A549 (cell line): Measurements from ENCODE around the gene OBSCN.

Source experiments
- EP300 ChIP-seq, 2 experiments: fragments of >200 bp; sonication (Bioruptor Twin); formaldehyde crosslinking; IDR thresholded peaks; 2 replicates in 1 of 2; 3 replicates in 1 of 2; pipeline ENCODE4 v1.6.1; 2016 to 2017
- FOXS1 ChIP-seq: fragments of 250-450 bp; sonication (Bioruptor Pico); IDR thresholded peaks from 2 replicates; pipeline ENCODE4 v1.5.0; 2020; ENCODE audit warnings: mild to moderate bottlenecking, moderate library complexity
- JUN ChIP-seq, 2 experiments: fragments of >200 bp; sonication (Bioruptor Twin); formaldehyde crosslinking; IDR thresholded peaks; 2 replicates in 1 of 2; 3 replicates in 1 of 2; pipeline ENCODE4 v1.6.1; 2016 to 2017
- MYC ChIP-seq: IDR thresholded peaks from 2 replicates; pipeline ENCODE4 v1.6.1; 2012; ENCODE audit warnings: mild to moderate bottlenecking, inconsistent platforms, low read length, improper control_type of control experiment, borderline replicate concordance
- POLR2AphosphoS2 ChIP-seq: conservative IDR thresholded peaks from 2 replicates; pipeline ENCODE4 v1.6.1; 2012; ENCODE audit warnings: low read length, improper control_type of control experiment, inconsistent platforms
- RNF2 ChIP-seq: fragments of 200-600 bp; sonication (generic); IDR thresholded peaks from 2 replicates; pipeline ENCODE4 v1.6.1; 2016; ENCODE audit warnings: low read depth, mild to moderate bottlenecking, antibody characterized with exemption, moderate library complexity, borderline replicate concordance
- SMC3 ChIP-seq: fragments of >200 bp; sonication (Bioruptor Twin); formaldehyde crosslinking; IDR thresholded peaks from 3 replicates; pipeline ENCODE4 v1.6.1; 2018; ENCODE audit warnings: inconsistent platforms
- SREBF2 ChIP-seq: fragments of 450-650 bp; IDR thresholded peaks from 2 replicates; pipeline ENCODE4 v1.6.1; 2014; ENCODE audit warnings: mild to moderate bottlenecking, moderate library complexity
- TF ChIP-seq, protein P1 (sequence below): fragments of >200 bp; sonication (Bioruptor Twin); formaldehyde crosslinking; IDR thresholded peaks from 3 replicates; pipeline ENCODE4 v1.5.1; 2016
- TF ChIP-seq, protein P2 (sequence below): fragments of 450-650 bp; IDR thresholded peaks from 2 replicates; pipeline ENCODE4 v1.6.1; 2014; ENCODE audit warnings: antibody characterized with exemption

DNA sequence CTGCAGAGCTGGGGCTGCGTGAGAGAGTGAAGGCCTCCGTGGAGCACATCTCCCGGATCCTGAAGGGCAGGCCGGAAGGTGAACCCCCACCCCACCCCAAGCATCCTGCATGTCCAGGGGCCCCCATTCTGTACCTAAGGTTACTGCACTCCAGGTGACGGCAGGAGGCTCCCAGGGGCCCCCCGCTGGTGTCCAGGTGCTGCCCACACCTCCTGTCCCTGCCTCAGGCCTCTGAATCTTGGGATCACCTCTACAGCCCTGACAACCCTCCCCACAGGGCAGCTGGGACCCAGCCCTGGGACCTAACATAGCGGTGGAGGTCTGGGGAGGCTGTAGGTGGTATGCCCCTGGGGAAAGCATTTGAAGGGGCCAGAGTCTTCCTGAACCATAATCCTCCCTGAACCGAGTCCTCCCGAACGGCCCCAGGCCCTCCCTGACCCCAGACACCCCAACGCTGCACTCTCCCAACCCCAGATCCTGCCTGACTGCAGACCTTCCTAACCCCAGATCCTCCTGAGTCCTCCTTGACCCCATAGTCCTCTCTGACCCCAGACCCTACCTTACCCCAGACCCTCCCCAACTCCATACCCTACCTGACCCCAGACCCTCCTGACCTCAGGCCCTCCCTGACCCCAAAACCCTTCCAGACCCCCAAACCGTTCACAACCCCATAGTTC lies 165.3 kb downstream of the OBSCN start:
- TF ChIP-seq, protein P1, sequence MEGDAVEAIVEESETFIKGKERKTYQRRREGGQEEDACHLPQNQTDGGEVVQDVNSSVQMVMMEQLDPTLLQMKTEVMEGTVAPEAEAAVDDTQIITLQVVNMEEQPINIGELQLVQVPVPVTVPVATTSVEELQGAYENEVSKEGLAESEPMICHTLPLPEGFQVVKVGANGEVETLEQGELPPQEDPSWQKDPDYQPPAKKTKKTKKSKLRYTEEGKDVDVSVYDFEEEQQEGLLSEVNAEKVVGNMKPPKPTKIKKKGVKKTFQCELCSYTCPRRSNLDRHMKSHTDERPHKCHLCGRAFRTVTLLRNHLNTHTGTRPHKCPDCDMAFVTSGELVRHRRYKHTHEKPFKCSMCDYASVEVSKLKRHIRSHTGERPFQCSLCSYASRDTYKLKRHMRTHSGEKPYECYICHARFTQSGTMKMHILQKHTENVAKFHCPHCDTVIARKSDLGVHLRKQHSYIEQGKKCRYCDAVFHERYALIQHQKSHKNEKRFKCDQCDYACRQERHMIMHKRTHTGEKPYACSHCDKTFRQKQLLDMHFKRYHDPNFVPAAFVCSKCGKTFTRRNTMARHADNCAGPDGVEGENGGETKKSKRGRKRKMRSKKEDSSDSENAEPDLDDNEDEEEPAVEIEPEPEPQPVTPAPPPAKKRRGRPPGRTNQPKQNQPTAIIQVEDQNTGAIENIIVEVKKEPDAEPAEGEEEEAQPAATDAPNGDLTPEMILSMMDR: no peak
- TF ChIP-seq JUN (IDR thresholded peaks at IDR 0.05): no peak
- TF ChIP-seq MYC: no peak
- TF ChIP-seq POLR2AphosphoS2: no peak
- no peak for TF ChIP-seq EP300 (IDR thresholded peaks at IDR 0.05)
- no peak for TF ChIP-seq RNF2
- TF ChIP-seq SMC3: no peak
- TF ChIP-seq, protein P2, sequence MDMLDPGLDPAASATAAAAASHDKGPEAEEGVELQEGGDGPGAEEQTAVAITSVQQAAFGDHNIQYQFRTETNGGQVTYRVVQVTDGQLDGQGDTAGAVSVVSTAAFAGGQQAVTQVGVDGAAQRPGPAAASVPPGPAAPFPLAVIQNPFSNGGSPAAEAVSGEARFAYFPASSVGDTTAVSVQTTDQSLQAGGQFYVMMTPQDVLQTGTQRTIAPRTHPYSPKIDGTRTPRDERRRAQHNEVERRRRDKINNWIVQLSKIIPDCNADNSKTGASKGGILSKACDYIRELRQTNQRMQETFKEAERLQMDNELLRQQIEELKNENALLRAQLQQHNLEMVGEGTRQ: no peak
- TF ChIP-seq SREBF2: no peak
- no peak for TF ChIP-seq FOXS1 (CRISPR knock-in tag)
